Esophagus muscularis mucosa (tissue), 3 donors: ENCODE results near the gene TECTA.

Experiments used
- CTCF ChIP-seq, 3 experiments: fragments of 200-600 bp in 2 of 3; fragments of 450-650 bp in 1 of 3; sonication (generic) in 2 of 3; IDR thresholded peaks; one replicate each; pipeline ENCODE4 v1.5.1; 2017 to 2019; ENCODE audit warnings: antibody characterized with exemption in 3 of 3, mild to moderate bottlenecking in 2 of 3, moderate library complexity in 1 of 3
- POLR2AphosphoS5 ChIP-seq, 2 donors: sonication (generic); formaldehyde crosslinking; IDR thresholded peaks; one replicate each; pipeline ENCODE4 v1.6.1; 2017; ENCODE audit warnings: antibody characterized with exemption in 2 of 2

DNA sequence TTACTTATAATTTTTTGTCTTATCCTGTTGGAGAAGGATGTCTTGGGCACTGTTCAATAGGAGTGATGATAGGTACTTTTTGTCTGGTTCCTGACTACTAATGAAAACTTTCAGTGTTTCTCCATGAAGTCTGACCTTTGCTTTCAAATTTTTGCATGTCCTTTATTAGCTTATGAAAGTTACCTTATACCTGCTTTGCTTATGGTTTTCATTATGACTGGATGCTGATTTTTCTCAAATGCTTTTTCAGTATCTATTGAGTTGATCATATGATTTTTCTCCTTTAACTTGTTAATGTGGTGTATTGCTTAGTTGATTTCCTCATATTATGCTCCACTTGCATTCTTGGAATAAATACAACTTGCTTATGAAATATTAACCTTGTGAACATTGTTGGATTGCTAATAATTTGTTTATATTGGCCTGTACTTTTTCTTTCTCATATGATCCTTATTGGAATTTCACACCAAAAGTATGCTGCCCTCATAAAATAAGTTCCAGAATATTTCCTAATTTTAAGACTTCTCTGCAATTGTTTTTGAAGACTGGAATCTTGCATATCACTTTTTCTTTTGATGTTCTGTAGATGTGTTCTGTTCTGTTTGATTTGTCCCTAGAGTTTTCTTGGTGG is 106.6 kb downstream of the TECTA start:
- no peak for TF ChIP-seq POLR2AphosphoS5 (IDR thresholded peaks at IDR 0.05)
- TF ChIP-seq CTCF (IDR thresholded peaks at IDR 0.05): no peak
